CD4-positive, alpha-beta T cell treated with Interleukin-6 for 4 hours (primary cell): ENCODE results near the gene UGGT2.
"Not testable (repeated sequence)": the region's sequence is repeated elsewhere in the genome, so short reads cannot be mapped to it uniquely, and the experiment has no call there.

Experiments
- DNase-seq: peaks from one replicate; pipeline ENCODE4 v3.0.0-alpha.2; 2020; ENCODE audit warnings: mixed read lengths

UGGT2 gene

GRCh38 chr13:96046449-96047126, 6.6 kb downstream of the UGGT2 start:
- not testable (repeated sequence) for DNase-seq

GRCh38 chr13:96044238-96044637, 9.0 kb downstream of the UGGT2 start:
- no peak for DNase-seq

DNA sequence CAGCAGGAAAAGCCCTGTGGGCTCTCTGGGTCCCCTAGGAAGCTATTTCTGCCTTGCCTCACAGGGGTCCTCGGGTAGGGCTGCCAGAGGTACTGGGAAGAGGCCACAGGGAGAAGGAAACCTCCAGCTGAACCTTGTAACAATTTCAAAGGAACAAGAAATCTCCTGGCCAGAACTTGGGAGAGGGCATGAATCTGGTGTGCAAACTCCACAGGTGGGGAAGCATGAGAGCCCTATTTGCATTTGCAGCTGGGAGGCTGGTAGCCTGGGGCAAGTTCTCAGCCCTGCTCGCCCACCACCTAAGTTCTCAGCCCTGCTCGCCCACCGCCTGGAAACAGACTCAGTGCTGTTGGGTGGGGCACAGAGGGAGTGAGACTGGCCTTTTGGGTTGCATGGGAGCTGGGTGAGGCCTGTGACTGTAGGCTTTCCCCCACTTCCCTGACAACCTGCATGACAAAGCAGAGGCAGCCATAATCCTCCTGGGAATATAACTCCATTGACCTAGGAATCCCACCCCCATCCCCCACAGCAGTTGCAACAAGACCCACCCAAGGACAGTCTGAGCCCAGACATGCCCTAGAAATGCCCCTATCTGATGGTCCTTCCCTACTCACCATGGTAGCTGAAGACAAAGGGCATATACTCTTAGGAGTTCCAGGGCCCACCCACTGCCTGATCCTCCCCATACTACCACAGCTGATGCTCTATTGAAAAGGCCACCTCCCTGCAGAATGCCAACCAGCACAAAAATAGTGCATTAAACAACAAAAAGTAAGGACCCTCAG, 11.7 kb downstream of the UGGT2 start:
- no peak for DNase-seq

DNA sequence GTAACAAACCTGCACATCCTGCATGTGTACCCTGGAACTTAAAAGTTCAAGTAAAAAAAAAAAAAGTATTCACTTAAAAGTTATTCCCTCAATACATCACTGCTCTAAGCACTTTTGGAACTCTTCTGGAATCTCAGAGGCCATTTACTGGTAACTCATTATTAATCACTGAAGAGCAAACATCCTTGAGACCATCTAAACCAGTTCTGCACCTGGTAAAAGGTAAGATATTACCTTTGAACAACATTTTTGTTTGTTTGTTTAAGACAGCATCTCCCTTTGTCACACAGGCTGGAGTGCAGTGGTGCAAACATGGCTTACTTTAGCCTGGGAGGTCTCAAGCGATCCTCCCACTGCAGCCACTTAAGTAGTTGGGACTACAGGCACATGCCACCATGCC, 16.7 kb downstream of the UGGT2 start:
- no peak for DNase-seq

DNA sequence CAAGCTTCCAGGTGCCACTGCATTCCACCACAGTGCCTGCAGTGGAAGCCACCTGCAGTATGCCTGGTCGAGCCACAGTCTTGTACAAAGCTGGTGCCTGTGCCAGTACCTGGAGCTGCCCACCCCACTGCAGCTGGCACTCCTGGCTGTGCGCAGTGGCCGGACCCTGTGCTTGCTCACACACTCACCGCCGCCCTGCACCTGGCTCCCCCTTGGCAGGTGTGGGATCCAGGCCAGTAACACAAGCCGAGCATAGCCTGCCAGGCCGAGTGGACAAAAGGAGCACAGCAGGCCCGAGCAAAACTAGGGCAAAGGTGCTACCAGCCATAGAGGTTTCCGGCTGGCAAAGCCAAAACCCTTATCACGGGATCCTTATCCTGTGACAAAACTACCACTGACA, 18.5 kb downstream of the UGGT2 start:
- DNase-seq, result no peak

- no peak for DNase-seq
Measured at GRCh38 chr13:96033220-96034015, 19.8 kb downstream of the UGGT2 start.

- no peak for DNase-seq
Measured at GRCh38 chr13:96032717-96033116, 20.5 kb downstream of the UGGT2 start.

GRCh38 chr13:96029002-96029401, 24.2 kb downstream of the UGGT2 start:
- DNase-seq, result no peak

DNA sequence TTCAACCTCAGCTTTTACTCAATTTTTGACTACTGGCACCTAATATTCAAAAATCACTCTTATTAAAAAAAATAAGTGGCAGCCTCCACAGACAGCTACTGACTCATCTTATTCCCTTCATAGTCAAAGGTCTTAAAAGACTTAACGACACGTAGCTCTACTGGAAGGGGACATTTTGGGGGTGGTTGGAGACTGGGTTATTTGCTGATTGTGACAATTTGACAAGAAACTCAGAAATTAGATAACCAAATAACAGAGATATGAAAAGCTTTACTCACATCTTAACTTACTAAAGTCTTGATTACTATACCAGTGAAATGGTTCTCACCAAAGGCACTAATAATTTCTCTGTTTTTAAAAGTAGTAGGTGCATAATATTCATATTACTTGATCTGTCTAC, 25.7 kb downstream of the UGGT2 start:
- DNase-seq, result no peak

DNA sequence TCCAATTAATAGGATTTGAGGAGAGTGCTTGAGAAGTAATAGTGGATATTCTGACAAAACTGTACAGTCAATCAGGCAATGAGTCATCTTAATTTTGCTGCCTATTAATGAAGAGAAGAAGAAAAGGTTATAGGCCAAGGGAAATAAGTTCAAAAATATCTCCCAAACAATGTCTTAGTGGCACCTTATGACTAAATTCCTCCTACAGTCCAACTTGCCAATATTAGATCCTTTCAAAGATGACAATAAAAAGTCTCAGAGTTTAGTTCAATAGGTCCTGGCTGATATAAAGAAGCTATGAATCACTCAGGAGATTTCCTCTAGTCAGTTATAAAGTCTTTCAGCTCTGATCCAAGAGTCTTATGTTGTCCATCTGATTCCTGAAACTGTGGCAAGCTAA, 27.9 kb downstream of the UGGT2 start:
- DNase-seq, result no peak

DNA sequence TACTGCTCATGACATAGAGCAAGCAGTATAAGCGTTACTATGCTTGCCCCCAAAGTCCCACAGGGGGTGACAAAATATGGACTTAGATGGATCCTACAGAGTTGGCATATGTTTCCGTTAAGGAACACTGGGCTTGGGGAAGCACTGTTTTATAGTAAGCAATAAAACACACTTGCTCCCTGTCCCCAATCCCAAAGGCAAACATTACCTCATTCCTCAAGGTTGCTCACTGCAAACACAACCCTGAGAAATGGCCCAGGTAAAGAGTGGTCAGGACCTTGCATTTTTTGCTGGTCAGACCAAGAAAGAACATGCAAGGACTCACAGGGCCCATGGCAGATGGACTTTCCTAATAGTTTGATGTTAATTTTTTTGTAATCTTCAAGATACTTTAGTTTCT, 32.3 kb downstream of the UGGT2 start:
- DNase-seq, result no peak

- DNase-seq, result no peak
Measured at GRCh38 chr13:96020155-96020575, 33.0 kb downstream of the UGGT2 start.

- no peak for DNase-seq
Measured at GRCh38 chr13:96018135-96018534, 35.1 kb downstream of the UGGT2 start.

- DNase-seq, result no peak
Measured at GRCh38 chr13:96011291-96011872, 41.8 kb downstream of the UGGT2 start.

GRCh38 chr13:96003304-96003703, 49.9 kb downstream of the UGGT2 start:
- no peak for DNase-seq

DNA sequence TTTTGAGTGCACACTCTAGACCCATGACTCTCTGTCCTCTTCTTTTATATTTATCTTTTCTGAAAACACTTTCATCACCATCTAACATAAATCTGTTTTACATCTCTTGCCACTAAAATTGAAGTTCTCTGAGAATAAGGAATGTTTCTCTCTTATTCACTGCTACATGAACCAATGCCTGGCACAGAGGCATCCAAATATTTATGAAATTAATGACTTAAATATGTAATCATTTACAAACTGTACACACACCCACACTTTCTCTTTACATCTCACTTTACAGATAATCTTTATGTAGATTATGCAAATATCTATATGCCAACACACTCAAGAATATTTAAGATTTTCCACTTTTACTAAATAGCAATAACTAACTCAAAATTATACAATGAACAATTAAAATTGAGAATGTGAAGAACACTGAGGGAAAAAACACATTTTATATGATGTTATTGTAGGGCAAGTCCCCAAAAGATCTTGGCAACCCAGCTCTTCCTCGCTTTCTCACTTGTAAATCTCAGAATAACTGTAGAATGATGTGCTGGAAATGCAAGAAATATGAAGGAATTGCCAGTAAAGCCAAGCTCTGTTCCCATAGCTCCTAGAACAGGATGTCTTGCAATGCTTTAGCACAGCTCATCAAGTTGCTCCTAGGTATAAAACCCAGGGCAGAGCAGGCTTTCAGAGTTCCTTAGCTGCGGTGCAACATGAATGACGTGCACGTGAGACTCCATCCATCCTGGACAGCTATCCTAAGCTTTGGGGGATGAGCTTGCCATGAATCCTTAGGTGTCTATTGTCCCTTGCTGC, 50.7 kb downstream of the UGGT2 start:
- DNase-seq, result no peak

GRCh38 chr13:96000069-96000468, 53.1 kb downstream of the UGGT2 start:
- no peak for DNase-seq

GRCh38 chr13:95987841-95988240, 65.4 kb downstream of the UGGT2 start:
- DNase-seq, result no peak

DNA sequence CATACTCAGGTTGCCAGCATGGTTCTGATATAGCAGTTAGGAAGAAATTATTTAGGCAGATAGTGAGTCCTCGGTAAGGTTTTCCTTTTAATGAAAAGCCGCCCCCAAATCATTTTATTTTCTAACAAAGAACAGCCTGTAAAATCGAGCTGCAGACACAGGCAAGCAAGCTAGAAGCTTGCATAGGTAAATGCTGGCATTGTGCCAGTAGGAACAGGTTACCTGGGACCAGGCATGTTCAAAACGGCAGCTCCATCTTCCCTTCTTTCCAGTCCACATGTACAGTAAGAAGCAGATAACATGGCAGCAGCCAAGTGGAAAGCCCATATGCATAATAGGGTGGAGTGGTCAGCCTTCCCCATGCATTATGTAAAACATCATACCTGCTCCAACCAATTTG, 71.1 kb downstream of the UGGT2 start:
- DNase-seq, result no peak

DNA sequence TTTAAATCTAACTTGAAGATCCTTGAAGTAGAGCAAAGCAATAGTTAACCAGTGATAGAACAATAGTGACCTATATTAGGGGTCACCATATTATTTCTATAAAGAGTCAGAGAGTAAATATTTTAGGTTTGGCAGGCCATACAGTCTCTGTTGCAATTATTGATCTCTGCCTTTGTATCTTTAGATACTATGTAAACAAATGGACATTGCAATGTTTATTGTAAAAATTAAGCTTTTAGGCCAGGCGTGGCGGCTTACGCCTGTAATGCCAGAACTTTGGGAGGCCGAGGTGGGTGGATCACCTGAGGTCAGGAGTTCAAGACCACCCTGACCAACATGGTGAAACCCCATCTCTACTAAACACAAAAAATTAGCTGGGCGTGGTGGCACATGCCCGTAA, 80.5 kb downstream of the UGGT2 start:
- not testable (repeated sequence) for DNase-seq

DNA sequence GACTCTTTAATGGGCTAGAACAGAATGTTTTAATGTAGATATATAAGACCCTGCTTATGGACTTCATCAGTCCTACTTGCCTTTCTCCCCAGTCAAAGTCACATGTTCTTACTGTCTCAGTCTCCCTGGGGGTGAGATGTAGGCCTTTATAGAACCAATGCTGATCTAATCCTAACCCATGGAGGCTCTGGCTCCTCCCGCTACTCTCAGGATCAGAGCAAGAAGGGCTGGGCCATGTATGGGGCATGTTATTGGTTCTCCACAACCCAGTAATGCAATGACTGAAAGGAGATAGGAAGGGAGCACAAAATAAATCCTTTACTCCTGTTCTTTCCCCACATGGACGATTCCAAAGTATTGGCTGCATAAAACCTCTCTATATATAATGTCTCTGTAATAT, 82.3 kb downstream of the UGGT2 start:
- DNase-seq, result no peak

GRCh38 chr13:95968906-95969305, 84.3 kb downstream of the UGGT2 start:
- DNase-seq, result no peak
